ENCODE results near the gene LRRD1. TPM values are rescaled to one million over a fixed set of nuclear protein-coding genes. Genes with fewer than 3 reads are reported as not detected.

LRRD1 gene
- total RNA-seq, 1 experiment from 2014 or later, result not detected

DNA sequence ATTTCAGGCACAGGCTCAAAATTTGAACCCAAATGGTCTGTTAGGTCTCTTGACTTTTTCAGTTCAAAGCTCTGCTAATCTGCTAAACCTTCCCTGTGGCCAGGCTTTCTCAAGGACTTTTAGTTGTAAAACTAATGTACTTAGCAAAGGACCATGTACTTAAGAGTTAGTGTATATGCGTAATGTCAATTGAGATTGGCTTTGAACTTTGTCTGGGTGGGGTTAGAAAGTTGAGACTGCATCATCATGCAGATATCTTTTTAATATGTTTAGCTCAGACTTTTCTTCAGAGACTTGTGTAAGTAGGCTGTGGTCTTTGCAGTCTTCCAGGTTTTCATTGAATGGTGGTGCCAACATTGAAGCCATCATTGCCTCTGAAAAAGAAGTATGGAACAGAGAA lies 78.4 kb downstream of the LRRD1 start (continued):
- TF ChIP-seq, protein P1, sequence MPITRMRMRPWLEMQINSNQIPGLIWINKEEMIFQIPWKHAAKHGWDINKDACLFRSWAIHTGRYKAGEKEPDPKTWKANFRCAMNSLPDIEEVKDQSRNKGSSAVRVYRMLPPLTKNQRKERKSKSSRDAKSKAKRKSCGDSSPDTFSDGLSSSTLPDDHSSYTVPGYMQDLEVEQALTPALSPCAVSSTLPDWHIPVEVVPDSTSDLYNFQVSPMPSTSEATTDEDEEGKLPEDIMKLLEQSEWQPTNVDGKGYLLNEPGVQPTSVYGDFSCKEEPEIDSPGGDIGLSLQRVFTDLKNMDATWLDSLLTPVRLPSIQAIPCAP (CRISPR knock-in tag; IDR thresholded peaks at IDR 0.05), result no peak
- TF ChIP-seq ESRRA (CRISPR knock-in tag; IDR thresholded peaks at IDR 0.05; ENCODE audit: borderline replicate concordance) (no peak), RORB (CRISPR knock-in tag; IDR thresholded peaks at IDR 0.05) (no peak), ZNF232 (CRISPR knock-in tag; IDR thresholded peaks at IDR 0.05) (no peak), ZNF671 (CRISPR knock-in tag; IDR thresholded peaks at IDR 0.05) (no peak), ETV6 (CRISPR knock-in tag; IDR thresholded peaks at IDR 0.05) (no peak)
- TF ChIP-seq, protein P2, sequence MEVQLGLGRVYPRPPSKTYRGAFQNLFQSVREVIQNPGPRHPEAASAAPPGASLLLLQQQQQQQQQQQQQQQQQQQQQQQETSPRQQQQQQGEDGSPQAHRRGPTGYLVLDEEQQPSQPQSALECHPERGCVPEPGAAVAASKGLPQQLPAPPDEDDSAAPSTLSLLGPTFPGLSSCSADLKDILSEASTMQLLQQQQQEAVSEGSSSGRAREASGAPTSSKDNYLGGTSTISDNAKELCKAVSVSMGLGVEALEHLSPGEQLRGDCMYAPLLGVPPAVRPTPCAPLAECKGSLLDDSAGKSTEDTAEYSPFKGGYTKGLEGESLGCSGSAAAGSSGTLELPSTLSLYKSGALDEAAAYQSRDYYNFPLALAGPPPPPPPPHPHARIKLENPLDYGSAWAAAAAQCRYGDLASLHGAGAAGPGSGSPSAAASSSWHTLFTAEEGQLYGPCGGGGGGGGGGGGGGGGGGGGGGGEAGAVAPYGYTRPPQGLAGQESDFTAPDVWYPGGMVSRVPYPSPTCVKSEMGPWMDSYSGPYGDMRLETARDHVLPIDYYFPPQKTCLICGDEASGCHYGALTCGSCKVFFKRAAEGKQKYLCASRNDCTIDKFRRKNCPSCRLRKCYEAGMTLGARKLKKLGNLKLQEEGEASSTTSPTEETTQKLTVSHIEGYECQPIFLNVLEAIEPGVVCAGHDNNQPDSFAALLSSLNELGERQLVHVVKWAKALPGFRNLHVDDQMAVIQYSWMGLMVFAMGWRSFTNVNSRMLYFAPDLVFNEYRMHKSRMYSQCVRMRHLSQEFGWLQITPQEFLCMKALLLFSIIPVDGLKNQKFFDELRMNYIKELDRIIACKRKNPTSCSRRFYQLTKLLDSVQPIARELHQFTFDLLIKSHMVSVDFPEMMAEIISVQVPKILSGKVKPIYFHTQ (CRISPR knock-in tag; IDR thresholded peaks at IDR 0.05), result no peak
- TF ChIP-seq, protein P3, sequence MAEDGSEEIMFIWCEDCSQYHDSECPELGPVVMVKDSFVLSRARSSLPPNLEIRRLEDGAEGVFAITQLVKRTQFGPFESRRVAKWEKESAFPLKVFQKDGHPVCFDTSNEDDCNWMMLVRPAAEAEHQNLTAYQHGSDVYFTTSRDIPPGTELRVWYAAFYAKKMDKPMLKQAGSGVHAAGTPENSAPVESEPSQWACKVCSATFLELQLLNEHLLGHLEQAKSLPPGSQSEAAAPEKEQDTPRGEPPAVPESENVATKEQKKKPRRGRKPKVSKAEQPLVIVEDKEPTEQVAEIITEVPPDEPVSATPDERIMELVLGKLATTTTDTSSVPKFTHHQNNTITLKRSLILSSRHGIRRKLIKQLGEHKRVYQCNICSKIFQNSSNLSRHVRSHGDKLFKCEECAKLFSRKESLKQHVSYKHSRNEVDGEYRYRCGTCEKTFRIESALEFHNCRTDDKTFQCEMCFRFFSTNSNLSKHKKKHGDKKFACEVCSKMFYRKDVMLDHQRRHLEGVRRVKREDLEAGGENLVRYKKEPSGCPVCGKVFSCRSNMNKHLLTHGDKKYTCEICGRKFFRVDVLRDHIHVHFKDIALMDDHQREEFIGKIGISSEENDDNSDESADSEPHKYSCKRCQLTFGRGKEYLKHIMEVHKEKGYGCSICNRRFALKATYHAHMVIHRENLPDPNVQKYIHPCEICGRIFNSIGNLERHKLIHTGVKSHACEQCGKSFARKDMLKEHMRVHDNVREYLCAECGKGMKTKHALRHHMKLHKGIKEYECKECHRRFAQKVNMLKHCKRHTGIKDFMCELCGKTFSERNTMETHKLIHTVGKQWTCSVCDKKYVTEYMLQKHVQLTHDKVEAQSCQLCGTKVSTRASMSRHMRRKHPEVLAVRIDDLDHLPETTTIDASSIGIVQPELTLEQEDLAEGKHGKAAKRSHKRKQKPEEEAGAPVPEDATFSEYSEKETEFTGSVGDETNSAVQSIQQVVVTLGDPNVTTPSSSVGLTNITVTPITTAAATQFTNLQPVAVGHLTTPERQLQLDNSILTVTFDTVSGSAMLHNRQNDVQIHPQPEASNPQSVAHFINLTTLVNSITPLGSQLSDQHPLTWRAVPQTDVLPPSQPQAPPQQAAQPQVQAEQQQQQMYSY (CRISPR knock-in tag; IDR thresholded peaks at IDR 0.05), result no peak
- TF ChIP-seq, protein P4, sequence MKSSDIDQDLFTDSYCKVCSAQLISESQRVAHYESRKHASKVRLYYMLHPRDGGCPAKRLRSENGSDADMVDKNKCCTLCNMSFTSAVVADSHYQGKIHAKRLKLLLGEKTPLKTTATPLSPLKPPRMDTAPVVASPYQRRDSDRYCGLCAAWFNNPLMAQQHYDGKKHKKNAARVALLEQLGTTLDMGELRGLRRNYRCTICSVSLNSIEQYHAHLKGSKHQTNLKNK (CRISPR knock-in tag; IDR thresholded peaks at IDR 0.05), result no peak

DNA sequence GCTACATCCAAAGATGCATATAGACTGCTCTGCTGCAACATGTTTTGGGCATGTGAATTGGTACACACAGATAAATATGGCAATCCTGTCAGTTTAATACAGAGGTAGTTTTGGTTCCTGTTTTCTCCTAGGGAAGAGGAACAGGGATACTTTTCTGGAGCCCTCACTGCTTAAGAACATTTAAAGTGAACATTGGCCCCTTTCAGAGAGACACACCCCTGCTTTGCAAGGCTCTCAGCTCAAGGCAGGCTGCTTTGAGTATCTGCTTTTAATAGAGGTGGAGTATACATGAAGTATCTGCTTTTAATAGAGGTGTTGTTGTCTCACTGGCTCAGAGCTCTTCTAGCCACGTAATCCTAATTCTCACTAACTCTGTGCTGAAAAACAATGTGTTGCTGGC lies 83.6 kb downstream of the LRRD1 start:
- no peaks in the 10 kb centered on the region for H3K27me3 Mint-ChIP-seq (ENCODE audit: low read depth)
- no peaks in the 10 kb centered on the region for H3K9me3 Mint-ChIP-seq
- no peaks in the 10 kb centered on the region for H3K4me1 Mint-ChIP-seq
- no peak for TF ChIP-seq GABPB1 (CRISPR knock-in tag; IDR thresholded peaks at IDR 0.05)
- TF ChIP-seq, protein P5, sequence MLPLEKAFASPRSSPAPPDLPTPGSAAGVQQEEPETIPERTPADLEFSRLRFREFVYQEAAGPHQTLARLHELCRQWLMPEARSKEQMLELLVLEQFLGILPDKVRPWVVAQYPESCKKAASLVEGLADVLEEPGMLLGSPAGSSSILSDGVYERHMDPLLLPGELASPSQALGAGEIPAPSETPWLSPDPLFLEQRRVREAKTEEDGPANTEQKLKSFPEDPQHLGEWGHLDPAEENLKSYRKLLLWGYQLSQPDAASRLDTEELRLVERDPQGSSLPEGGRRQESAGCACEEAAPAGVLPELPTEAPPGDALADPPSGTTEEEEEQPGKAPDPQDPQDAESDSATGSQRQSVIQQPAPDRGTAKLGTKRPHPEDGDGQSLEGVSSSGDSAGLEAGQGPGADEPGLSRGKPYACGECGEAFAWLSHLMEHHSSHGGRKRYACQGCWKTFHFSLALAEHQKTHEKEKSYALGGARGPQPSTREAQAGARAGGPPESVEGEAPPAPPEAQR (CRISPR knock-in tag; IDR thresholded peaks at IDR 0.05), result no peak
- no peak for TF ChIP-seq NR3C1 (CRISPR knock-in tag; conservative IDR thresholded peaks at IDR 0.05; ENCODE audit: low read depth)
- no peak for TF ChIP-seq KAT7 (CRISPR knock-in tag; IDR thresholded peaks at IDR 0.05; ENCODE audit: borderline replicate concordance)
- no peak for TF ChIP-seq RELA (CRISPR knock-in tag; IDR thresholded peaks at IDR 0.05; ENCODE audit: borderline replicate concordance)
- TF ChIP-seq, protein P3 (CRISPR knock-in tag; IDR thresholded peaks at IDR 0.05), result no peak
- no peak for TF ChIP-seq PRRX2 (CRISPR knock-in tag; IDR thresholded peaks at IDR 0.05)
- ATAC-seq (no peak), DNase-seq (ENCODE audit: low spot score) (no peak)
- H3K27ac Mint-ChIP-seq, result no peak overlapping the region
- peaks cover 45% of the 10 kb centered on the region for H3K36me3 Mint-ChIP-seq
- CTCF ChIA-PET, result no interaction called here
- no peak overlapping the region for H3K4me3 Mint-ChIP-seq
- POLR2A ChIA-PET, result no interaction called here

Small RNA genes lying within 50 kb of the gene (microRNA-seq; reads per million reads assigned to microRNA genes)
- not detected for gene MIR1285-1 (ENCODE audit: borderline number of aligned reads)

Other genes with a start within 250 kb of the LRRD1 start
- gene AKAP9, start 238.3 kb downstream of the LRRD1 start, total RNA-seq (2021), result 29.4 to 35.2 TPM (median 32.7 TPM) in 3 replicates
- 81.4 to 85.1 TPM (median 84.1 TPM) in 3 replicates for gene CYP51A1, start 44.7 kb downstream of the LRRD1 start, total RNA-seq (2021)
- gene KRIT1, start 66.8 kb upstream of the LRRD1 start, total RNA-seq (2021), result 30.7 to 37.8 TPM (median 34.1 TPM) in 3 replicates
- gene ANKIB1, start 66.8 kb upstream of the LRRD1 start, total RNA-seq (2021), result 38.5 to 43.4 TPM (median 41.9 TPM) in 3 replicates